ENCODE data around the gene PLD4.
"Not testable (repeated sequence)": the region's sequence is repeated elsewhere in the genome, so short reads cannot be mapped to it uniquely, and the experiment has no call there.

PLD4 gene

GRCh38 chr14:104941508-104942365 lies 17.1 kb downstream of the PLD4 start:
- TF ChIP-seq CTCF (IDR thresholded peaks at IDR 0.05; ENCODE audit: low read depth, low read length) = no peak
- DNase-seq (ENCODE audit: low read depth in 2 of 2) = no peak
- H3K4me3 ChIP-seq (replicated peaks in 1 of 2; ENCODE audit: low read depth in 2 of 2, low read length in 2 of 2) = no peak overlapping the region

- TF ChIP-seq CTCF (IDR thresholded peaks at IDR 0.05; ENCODE audit: low read depth, low read length) = no peak
These were observed 17.9 kb downstream of the PLD4 start for GRCh38 chr14:104942586-104942985.

GRCh38 chr14:104943216-104944015 lies 18.7 kb downstream of the PLD4 start:
- DNase-seq (ENCODE audit: low read depth in 2 of 2); H3K4me3 ChIP-seq (replicated peaks in 1 of 2; ENCODE audit: low read depth in 2 of 2, low read length in 2 of 2): not testable (repeated sequence)

More at GRCh38 chr14:104942586-104942985, 17.9 kb downstream of the PLD4 start:
- H3K4me3 ChIP-seq (replicated peaks in 1 of 2; ENCODE audit: low read depth in 2 of 2, low read length in 2 of 2) = no peak overlapping the region
- DNase-seq (ENCODE audit: low read depth in 2 of 2) = no peak

GRCh38 chr14:104944016-104944308 lies 19.3 kb downstream of the PLD4 start:
- DNase-seq (ENCODE audit: low read depth in 2 of 2); H3K4me3 ChIP-seq (replicated peaks in 1 of 2; ENCODE audit: low read depth in 2 of 2, low read length in 2 of 2): not testable (repeated sequence)

- DNase-seq (ENCODE audit: low read depth in 2 of 2); H3K4me3 ChIP-seq (replicated peaks in 1 of 2; ENCODE audit: low read depth in 2 of 2, low read length in 2 of 2): not testable (repeated sequence)
These were observed 19.9 kb downstream of the PLD4 start for GRCh38 chr14:104944436-104945205.

GRCh38 chr14:104945266-104945665 lies 20.6 kb downstream of the PLD4 start:
- DNase-seq (ENCODE audit: low read depth in 2 of 2); H3K4me3 ChIP-seq (replicated peaks in 1 of 2; ENCODE audit: low read depth in 2 of 2, low read length in 2 of 2): not testable (repeated sequence)

GRCh38 chr14:104945986-104946965 lies 21.6 kb downstream of the PLD4 start:
- DNase-seq (ENCODE audit: low read depth in 2 of 2); H3K4me3 ChIP-seq (replicated peaks in 1 of 2; ENCODE audit: low read depth in 2 of 2, low read length in 2 of 2): not testable (repeated sequence)

GRCh38 chr14:104947201-104947600 lies 22.5 kb downstream of the PLD4 start:
- H3K4me3 ChIP-seq (replicated peaks in 1 of 2; ENCODE audit: low read depth in 2 of 2, low read length in 2 of 2); DNase-seq (ENCODE audit: low read depth in 2 of 2): not testable (repeated sequence)

GRCh38 chr14:104947881-104948735 lies 23.4 kb downstream of the PLD4 start:
- not testable (repeated sequence) for H3K4me3 ChIP-seq (replicated peaks in 1 of 2; ENCODE audit: low read depth in 2 of 2, low read length in 2 of 2); DNase-seq (ENCODE audit: low read depth in 2 of 2)
